ENCODE measurements around the gene GPR137. TPM values are rescaled to one million over a fixed set of nuclear protein-coding genes. Genes with fewer than 3 reads are reported as not detected.

The GPR137 gene
- total RNA-seq, 1 experiment from 2014 or later, result 51.8 TPM

GRCh38 chr11:64258946-64259532 lies 26.6 kb upstream of the GPR137 start:
- peaks cover 37% of the 10 kb centered on the region for H3K36me3 Mint-ChIP-seq
- H3K27me3 Mint-ChIP-seq (ENCODE audit: low read depth), result no peaks in the 10 kb centered on the region
- POLR2A ChIA-PET, result interaction anchor here (1.0 kb wide), 1 partner anchor 15 kb away, joined by 3 read pairs; no protein-coding TSS in a partner anchor
- no peak overlapping the region for H3K4me3 Mint-ChIP-seq
- H3K9me3 Mint-ChIP-seq, result no peaks in the 10 kb centered on the region
- TF ChIP-seq TCF7 (CRISPR knock-in tag; IDR thresholded peaks at IDR 0.05; ENCODE audit: low read depth) (no peak), HMGXB4 (CRISPR knock-in tag; IDR thresholded peaks at IDR 0.05) (no peak), CREM (CRISPR knock-in tag; IDR thresholded peaks at IDR 0.05) (no peak), AR (CRISPR knock-in tag; IDR thresholded peaks at IDR 0.05) (no peak), ATF3 (CRISPR knock-in tag; conservative IDR thresholded peaks at IDR 0.05) (no peak), IRF2 (CRISPR knock-in tag; IDR thresholded peaks at IDR 0.05; ENCODE audit: borderline replicate concordance, low read depth) (no peak), NR3C1 (CRISPR knock-in tag; conservative IDR thresholded peaks at IDR 0.05; ENCODE audit: low read depth) (no peak), GABPB1 (CRISPR knock-in tag; IDR thresholded peaks at IDR 0.05) (no peak), NFATC4 (CRISPR knock-in tag; IDR thresholded peaks at IDR 0.05) (no peak), CTCF (IDR thresholded peaks at IDR 0.05) (no peak), ZNF232 (CRISPR knock-in tag; IDR thresholded peaks at IDR 0.05) (no peak), NFYB (CRISPR knock-in tag; conservative IDR thresholded peaks at IDR 0.05; ENCODE audit: low read depth) (no peak), ZNF281 (CRISPR knock-in tag; IDR thresholded peaks at IDR 0.05) (no peak), FOXJ3 (CRISPR knock-in tag; IDR thresholded peaks at IDR 0.05; ENCODE audit: borderline replicate concordance) (no peak), RELA (CRISPR knock-in tag; IDR thresholded peaks at IDR 0.05; ENCODE audit: borderline replicate concordance) (no peak), ERG (CRISPR knock-in tag; IDR thresholded peaks at IDR 0.05) (no peak), ZNF532 (CRISPR knock-in tag; IDR thresholded peaks at IDR 0.05; ENCODE audit: borderline replicate concordance) (no peak), ETV6 (CRISPR knock-in tag; IDR thresholded peaks at IDR 0.05) (no peak)
- DNase-seq (ENCODE audit: low spot score) (no peak), ATAC-seq (no peak)
- CTCF ChIA-PET, result interaction anchor here (0.9 to 1.2 kb wide), 3 partner anchors 8 to 54 kb away, joined by 3 to 4 read pairs (median 3); no protein-coding TSS in a partner anchor
- no peaks in the 10 kb centered on the region; the same call in 1 of the 2 replicates for H3K4me1 Mint-ChIP-seq
- no peak overlapping the region for H3K27ac Mint-ChIP-seq
